Stimulated activated naive CD4-positive, alpha-beta T cell treated with Interleukin-2 at 50 U/mL for 16 hours (primary cell): ENCODE results near the gene KCNN4.

Experiments used
- DNase-seq: peaks from one replicate; lab custom pipeline; 2025; lab: John Stamatoyannopoulos, UW

Gene KCNN4

DNA sequence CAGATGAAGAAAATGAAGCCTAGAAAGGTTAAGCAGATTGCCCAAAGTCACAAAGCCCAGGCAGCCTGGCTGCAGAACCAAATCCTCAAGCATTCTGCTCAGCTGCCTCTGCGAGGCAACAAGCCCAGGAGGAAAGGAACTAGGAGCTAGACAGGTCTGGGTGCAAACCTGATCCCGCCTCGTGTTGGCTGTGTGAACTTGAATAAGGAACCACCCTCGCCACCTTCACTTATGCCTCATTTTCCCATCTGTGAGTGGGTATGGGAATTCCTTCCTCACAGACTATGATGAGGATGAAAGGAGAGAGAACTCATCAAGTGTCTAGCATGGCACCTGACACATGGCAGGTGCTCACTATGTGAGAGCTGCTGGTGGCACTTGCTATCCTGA lies 32.6 kb downstream of the KCNN4 start:
- DNase-seq = no peak

DNA sequence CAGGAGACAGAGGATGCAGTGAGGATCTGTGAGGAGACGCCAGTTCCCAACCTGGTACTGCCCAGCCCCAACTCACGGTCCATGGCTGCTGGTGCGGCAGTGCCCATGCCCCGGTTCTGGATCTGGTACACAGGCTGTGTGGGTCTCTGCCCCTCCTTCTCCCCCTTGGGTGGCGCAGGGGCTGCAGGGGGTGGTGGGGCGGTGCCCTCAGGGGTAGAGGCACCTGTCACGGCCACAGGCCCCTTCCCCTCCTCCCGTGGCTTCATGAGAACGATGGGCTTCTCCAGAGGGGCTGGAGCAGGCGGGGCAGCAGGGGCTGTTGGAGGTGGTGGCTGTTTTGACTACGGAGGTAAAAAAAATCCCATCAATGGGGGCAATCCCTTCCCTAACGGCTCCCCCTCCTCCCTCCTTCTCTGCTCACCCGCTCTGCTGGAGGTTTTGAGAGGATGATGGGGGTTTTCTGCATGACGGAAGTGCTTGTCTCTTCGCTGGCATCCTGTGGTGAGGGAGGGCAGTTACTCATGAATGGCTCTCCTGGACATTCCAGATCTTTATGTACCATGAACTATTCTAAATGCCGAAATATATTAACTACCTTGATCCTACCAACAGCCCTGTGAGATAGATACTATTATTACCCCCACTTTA lies 33.1 kb downstream of the KCNN4 start:
- no peak for DNase-seq

DNA sequence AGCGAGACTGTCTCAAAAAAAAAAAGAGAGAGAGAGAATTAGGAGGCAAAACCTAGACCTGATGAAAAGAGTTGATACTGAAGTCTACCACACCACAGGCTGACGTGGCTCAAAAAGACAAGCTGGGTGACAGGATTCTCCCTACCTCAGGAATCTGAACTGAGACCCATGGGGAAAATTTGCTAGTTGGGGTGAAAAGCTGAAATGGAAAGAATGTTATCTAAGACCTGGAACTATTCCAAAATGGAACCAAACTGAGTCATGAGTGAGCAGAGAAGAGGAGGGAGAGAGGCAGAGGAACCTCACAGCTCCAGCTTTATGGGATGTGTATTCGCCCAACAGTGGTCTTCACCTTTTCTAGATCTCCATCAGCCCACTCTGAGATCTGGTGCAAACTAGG lies 37.7 kb downstream of the KCNN4 start:
- no peak for DNase-seq

DNA sequence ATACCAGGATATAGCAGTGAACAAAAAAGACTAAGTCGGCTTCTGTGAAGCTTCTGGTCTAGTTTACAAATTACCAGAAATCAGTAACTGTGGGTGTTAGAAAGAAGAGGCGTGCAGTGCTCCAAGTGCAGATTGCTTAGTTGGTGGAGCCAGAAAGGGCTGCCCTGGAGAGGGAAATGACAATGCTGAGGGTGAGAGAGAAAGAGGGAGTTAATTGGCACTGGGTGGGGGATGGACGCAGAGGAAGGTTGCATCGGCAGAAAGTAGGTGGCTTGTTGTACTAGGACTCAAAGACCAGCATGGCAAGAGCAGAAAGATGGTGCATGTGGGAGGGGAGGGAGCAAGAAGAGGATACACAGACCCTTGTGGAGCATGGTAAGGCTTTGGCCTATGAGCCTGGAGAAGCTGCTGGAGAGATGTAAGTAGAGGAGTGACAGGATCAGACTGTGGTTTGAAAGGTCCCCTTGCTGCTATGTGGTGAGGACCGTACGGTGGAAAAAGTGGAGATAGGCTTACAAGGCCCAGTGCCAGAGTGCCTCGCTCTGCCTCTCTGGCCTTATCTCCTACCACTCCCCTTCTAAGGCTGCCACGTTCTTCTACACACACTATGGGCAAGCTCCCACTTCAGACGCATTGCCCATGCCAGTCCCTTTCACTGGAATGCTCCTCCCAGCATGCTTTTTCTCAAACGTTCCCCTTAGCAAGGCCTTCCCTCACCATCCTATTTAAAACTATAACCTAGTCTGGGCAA lies 39.5 kb downstream of the KCNN4 start:
- DNase-seq = no peak

- DNase-seq = no peak
Observed at GRCh38 chr19:43739439-43740235, 41.1 kb downstream of the KCNN4 start.

DNA sequence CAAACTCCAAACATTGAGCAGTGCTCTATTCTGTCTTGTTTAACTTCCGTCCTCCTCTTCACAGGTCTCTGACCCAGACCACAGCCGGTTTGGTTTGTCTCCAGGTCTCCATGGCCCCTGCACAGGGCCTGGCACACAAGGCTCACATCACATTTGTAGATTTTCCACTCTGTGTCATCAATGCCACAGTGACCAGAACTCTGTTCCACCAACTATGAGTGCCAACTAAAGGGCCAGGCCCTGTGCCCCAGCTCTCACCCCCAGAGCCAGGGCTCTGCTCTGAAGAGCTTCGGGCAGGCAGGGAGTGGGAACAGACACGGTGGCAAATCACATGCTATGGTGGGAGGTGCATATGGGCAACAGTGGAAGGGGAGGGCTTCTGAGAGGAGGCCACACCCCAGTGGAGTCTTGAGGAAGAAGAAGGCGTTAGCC lies 42.0 kb downstream of the KCNN4 start:
- DNase-seq = no peak

GRCh38 chr19:43735957-43736356 lies 44.8 kb downstream of the KCNN4 start:
- no peak for DNase-seq

GRCh38 chr19:43735013-43735412 lies 45.8 kb downstream of the KCNN4 start:
- no peak for DNase-seq

- no peak for DNase-seq
Observed at GRCh38 chr19:43731846-43732245, 48.9 kb downstream of the KCNN4 start.

DNA sequence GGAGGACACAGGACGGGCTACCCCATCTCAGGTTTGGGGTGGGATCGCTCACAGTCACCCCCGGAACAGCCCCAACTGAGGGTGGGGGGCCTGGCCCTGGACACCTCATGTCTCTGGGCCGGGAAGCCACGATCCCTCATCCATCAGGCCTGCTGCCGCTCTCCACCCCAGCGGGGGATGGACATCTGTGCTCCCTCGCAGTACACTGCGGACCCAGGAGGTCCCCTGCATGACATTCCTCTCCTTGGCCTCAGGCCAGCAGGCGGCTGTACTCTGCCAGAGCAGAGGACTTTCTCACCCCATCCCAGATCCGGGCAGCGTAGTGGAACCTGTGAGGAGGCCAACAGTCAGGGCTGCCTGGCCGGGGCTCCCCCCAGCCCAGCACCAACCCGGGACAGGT lies 49.4 kb downstream of the KCNN4 start:
- DNase-seq = no peak

GRCh38 chr19:43729919-43730318 lies 50.9 kb downstream of the KCNN4 start:
- no peak for DNase-seq

GRCh38 chr19:43727593-43727853 lies 53.2 kb downstream of the KCNN4 start:
- DNase-seq = no peak

DNA sequence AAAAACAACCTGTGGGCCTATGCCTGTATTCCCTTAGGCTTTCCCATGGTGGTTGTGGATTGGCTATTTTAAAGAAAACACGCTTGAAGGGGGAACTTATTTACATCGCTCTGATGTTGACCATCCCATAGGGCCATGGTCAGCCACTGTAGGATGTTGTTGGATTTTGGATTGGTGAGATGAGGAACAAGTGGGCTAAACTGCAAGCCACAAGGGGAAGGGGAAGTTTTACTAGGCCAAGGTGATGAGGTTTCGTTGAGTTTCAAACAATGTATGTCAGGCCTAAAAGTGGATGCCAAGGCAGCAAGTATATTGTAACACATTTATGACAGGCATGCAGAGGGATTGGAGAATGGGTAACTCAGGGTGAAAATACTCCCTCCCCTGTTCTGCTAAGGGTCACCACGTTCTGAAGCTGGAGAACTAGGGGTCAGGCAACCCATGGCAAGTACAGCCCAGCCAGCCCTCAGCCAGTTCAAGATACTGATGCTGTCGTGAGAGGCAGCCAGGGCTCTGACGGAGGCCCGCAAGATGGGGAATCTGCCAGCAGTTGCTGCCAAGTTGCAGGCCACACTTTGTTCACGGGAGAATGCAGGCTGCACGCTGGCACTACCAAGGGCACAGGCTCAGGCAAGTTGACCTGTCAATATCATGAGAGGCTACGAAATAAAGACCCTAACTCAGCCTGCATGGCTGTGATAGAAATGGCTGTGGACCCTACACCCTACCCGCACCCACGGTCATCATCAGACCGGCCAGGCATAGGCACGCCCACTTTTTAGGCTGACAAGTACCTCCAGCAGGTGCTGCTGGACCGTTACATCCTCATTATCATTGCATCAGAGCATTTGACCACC lies 53.8 kb downstream of the KCNN4 start:
- DNase-seq = no peak

DNA sequence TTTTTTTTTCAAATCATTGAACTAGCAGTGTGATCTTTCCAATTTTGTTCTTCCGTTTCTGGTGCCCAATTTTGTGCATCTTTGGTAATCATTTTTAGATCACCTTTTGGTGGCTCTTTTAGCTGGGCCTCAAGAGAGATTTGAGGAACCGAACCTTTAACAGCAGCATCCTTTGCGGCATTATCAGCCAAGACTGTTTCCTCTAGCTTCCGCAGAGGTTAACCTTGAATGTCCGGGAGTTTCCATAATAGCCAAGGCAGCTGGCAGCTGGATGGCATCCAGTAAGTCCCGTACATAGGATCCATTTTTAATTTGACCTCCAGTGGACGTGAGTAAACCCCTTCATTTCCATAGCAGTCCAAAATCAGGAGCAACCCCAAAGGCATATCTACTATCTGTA lies 55.3 kb downstream of the KCNN4 start:
- DNase-seq = no peak

DNA sequence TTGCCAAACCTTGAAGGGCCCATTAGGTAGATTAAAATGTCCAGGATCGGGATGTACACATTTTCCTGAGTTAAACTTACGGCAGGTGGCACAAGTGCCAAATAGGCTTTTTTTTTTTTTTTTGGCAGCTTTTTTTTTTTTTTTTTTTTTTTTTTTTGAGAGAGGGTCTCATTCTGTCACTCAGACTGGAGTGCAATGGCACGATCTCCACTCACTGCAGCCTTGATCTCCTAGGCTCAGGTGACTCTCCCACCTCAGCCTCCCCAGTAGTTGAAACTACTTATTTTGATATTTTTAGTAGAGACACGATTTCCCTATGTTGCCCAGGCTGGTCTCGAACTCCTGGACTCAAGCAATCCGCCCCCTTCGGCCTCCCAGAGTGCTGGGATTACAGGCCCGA lies 55.9 kb downstream of the KCNN4 start:
- no peak for DNase-seq

DNA sequence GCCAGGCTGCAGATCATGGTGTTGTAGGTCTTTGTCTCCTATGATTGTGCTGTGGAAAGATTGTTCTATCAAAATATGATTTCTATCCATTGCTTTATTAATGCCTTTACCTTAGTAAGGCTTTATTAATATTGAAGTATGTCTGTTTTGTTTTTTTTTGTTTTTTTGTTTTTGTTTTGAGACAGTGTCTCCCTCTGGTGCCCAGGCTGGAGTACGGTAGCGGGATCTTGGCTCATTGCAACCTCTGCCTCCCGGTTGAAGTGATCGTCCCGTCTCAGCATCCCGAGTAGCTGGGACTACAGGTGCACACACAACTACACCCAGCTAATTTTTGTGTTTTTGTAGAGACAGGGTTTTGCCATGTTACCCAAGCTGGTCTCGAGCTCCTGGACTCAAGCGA lies 57.2 kb downstream of the KCNN4 start:
- no peak for DNase-seq

GRCh38 chr19:43721469-43722048 lies 59.2 kb downstream of the KCNN4 start:
- DNase-seq = no peak

GRCh38 chr19:43720936-43721335 lies 59.8 kb downstream of the KCNN4 start:
- DNase-seq = no peak

GRCh38 chr19:43719918-43720317 lies 60.9 kb downstream of the KCNN4 start:
- DNase-seq = no peak

DNA sequence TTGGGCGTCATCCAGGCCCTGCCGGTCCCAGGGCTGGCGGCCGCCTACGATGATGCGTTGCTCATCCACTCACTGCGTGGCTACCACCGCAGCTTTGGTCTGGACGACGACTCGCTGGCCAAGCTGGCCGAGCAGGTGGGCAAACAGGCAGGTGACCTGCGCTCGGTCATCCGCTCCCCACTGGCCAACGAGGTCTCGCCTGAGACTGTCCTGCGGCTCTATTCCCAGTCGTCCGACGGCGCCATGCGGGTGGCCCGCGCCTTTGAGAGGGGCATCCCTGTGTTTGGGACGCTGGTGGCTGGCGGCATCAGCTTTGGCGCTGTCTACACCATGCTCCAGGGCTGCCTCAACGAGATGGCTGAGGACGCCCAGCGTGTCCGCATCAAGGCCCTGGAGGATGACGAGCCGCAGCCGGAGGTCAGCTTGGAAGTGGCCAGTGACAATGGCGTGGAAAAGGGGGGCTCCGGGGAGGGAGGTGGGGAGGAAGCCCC lies 61.4 kb downstream of the KCNN4 start:
- no peak for DNase-seq

GRCh38 chr19:43718627-43719377 lies 62.0 kb downstream of the KCNN4 start:
- no peak for DNase-seq
